Measurements from ENCODE around the gene ARID1A.

DNA sequence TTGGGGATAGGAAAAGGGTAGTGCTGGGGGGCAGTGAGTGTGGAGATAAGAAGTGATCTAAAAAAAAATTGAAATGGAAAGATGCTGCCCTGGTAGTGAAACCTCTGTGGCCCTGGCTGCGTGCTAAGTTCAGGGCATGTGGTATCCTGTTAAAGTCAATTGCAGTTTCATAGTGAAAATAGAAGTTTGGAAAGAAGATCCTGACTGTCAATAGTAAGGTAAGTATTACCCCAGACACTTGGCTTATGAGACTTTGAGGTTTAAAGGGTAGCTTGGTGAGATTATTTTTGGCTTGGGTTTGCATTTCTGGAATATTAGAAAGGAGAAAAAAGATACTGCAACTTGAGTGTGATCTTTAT lies 6.8 kb downstream of the ARID1A start:
- TF ChIP-seq, protein P1, sequence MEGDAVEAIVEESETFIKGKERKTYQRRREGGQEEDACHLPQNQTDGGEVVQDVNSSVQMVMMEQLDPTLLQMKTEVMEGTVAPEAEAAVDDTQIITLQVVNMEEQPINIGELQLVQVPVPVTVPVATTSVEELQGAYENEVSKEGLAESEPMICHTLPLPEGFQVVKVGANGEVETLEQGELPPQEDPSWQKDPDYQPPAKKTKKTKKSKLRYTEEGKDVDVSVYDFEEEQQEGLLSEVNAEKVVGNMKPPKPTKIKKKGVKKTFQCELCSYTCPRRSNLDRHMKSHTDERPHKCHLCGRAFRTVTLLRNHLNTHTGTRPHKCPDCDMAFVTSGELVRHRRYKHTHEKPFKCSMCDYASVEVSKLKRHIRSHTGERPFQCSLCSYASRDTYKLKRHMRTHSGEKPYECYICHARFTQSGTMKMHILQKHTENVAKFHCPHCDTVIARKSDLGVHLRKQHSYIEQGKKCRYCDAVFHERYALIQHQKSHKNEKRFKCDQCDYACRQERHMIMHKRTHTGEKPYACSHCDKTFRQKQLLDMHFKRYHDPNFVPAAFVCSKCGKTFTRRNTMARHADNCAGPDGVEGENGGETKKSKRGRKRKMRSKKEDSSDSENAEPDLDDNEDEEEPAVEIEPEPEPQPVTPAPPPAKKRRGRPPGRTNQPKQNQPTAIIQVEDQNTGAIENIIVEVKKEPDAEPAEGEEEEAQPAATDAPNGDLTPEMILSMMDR (IDR thresholded peaks at IDR 0.05), result no peak
- TF ChIP-seq POLR2A (IDR thresholded peaks at IDR 0.05) (no peak), POLR2AphosphoS5 (IDR thresholded peaks at IDR 0.05) (no peak), EP300 (IDR thresholded peaks at IDR 0.05; ENCODE audit: low read depth) (no peak)
